ENCODE measurements around the gene PADI2. TPM values are rescaled to one million over a fixed set of nuclear protein-coding genes. Genes with fewer than 3 reads are reported as not detected.

Gene PADI2
- total and polyA plus RNA-seq, 8 donors = 0.31 to 86.0 (median 1.3) TPM; not detected in 1

- no peak overlapping the region for H3K4me3 ChIP-seq
- H3K36me3 ChIP-seq = no peaks in the 10 kb centered on the region
- peaks cover 0 to 3% (median 0%) of the 10 kb centered on the region in 4 donors for H3K9me3 ChIP-seq
- TF ChIP-seq POLR2AphosphoS5 (IDR thresholded peaks at IDR 0.05) = no peak
- no peak for TF ChIP-seq EP300 (IDR thresholded peaks at IDR 0.05)
- TF ChIP-seq POLR2A (IDR thresholded peaks at IDR 0.05) = no peak
- TF ChIP-seq CTCF (IDR thresholded peaks at IDR 0.05) = no peak
- no peaks in the 10 kb centered on the region for H3K4me1 ChIP-seq
- intact Hi-C loops (cut with DNase I; ENCODE audit: low total_unique reads) = no loop called here
- no peak for DNase-seq
- H3K27me3 ChIP-seq = peaks cover 0 to 38% (median 0%) of the 10 kb centered on the region in 3 donors
- no peak overlapping the region for H3K27ac ChIP-seq
Observed at GRCh38 chr1:17139637-17140036, 20.4 kb upstream of the PADI2 start.

- H3K27me3 ChIP-seq = peaks cover 0 to 38% (median 0%) of the 10 kb centered on the region in 3 donors
- H3K27ac ChIP-seq = no peak overlapping the region
- WGBS, 5 donors = 44 to 64% (median 55%) methylated on average over 6 of the region's 6 CpGs
- TF ChIP-seq POLR2AphosphoS5 (IDR thresholded peaks at IDR 0.05) (no peak), CTCF (IDR thresholded peaks at IDR 0.05) (no peak), EP300 (IDR thresholded peaks at IDR 0.05) (no peak), POLR2A (IDR thresholded peaks at IDR 0.05) (no peak)
- no peak for DNase-seq
- intact Hi-C loops (cut with DNase I; ENCODE audit: low total_unique reads) = no loop called here
- peaks cover 0 to 3% (median 0%) of the 10 kb centered on the region in 4 donors for H3K9me3 ChIP-seq
- H3K4me3 ChIP-seq = no peak overlapping the region
- no peaks in the 10 kb centered on the region for H3K36me3 ChIP-seq
- H3K4me1 ChIP-seq = no peaks in the 10 kb centered on the region
Observed at GRCh38 chr1:17137441-17137840, 18.2 kb upstream of the PADI2 start.

GRCh38 chr1:17136936-17137335 is 17.7 kb upstream of the PADI2 start:
- TF ChIP-seq CTCF (IDR thresholded peaks at IDR 0.05) (no peak), POLR2AphosphoS5 (IDR thresholded peaks at IDR 0.05) (no peak), EP300 (IDR thresholded peaks at IDR 0.05) (no peak), POLR2A (IDR thresholded peaks at IDR 0.05) (no peak)
- H3K9me3 ChIP-seq = peaks cover 0 to 3% (median 0%) of the 10 kb centered on the region in 4 donors
- peaks cover 0 to 38% (median 0%) of the 10 kb centered on the region in 3 donors for H3K27me3 ChIP-seq
- no peak overlapping the region for H3K27ac ChIP-seq
- WGBS, 5 donors = 77 to 86% (median 84%) methylated on average over 8 of the region's 8 CpGs
- intact Hi-C loops (cut with DNase I; ENCODE audit: low total_unique reads) = no loop called here
- H3K4me3 ChIP-seq = no peak overlapping the region
- DNase-seq = no peak
- H3K4me1 ChIP-seq = no peaks in the 10 kb centered on the region
- H3K36me3 ChIP-seq = no peaks in the 10 kb centered on the region

GRCh38 chr1:17136145-17136544 is 16.9 kb upstream of the PADI2 start:
- intact Hi-C loops (cut with DNase I; ENCODE audit: low total_unique reads) = no loop called here
- Histone ChIP-seq H3K27ac (no peak overlapping the region), H3K27me3 (peaks cover 0 to 38% (median 0%) of the 10 kb centered on the region in 3 donors), H3K36me3 (no peaks in the 10 kb centered on the region), H3K9me3 (peaks cover 0 to 3% (median 0%) of the 10 kb centered on the region in 4 donors), H3K4me3 (no peak overlapping the region), H3K4me1 (no peaks in the 10 kb centered on the region)
- WGBS, 5 donors = 80 to 86% (median 83%) methylated on average over 13 of the region's 13 CpGs
- no peak for DNase-seq
- TF ChIP-seq POLR2A (IDR thresholded peaks at IDR 0.05) (no peak), CTCF (IDR thresholded peaks at IDR 0.05) (no peak), POLR2AphosphoS5 (IDR thresholded peaks at IDR 0.05) (no peak), EP300 (IDR thresholded peaks at IDR 0.05) (no peak)

Data from stomach (tissue), 9 donors.